HG03439 (cell line): Measurements from ENCODE around the gene MAGED4B.
"Not testable (repeated sequence)": the region's sequence is repeated elsewhere in the genome, so short reads cannot be mapped to it uniquely, and the experiment has no call there.

Experiments
- ATAC-seq: cut with Tn5 transposase; IDR thresholded peaks from one replicate; pipeline ENCODE4 v1.9.1; 2021; ENCODE audit warnings: mild to moderate bottlenecking, moderate library complexity; ENCODE audit not compliant: unreplicated experiment

The MAGED4B gene

GRCh38 chrX:52068666-52069640 lies at the start of gene MAGED4B:
Gene MAGED4B (minus strand): TSS chrX:52069183. CDS start chrX:52068172, 1,011 bp downstream.
- ATAC-seq, result not testable (repeated sequence)

- no peak for ATAC-seq
Measured at GRCh38 chrX:52118262-52118661, 49.3 kb upstream of the MAGED4B start.

GRCh38 chrX:52082578-52082977 lies 13.6 kb upstream of the MAGED4B start:
- ATAC-seq, result no peak

GRCh38 chrX:52078131-52078530 lies 9.1 kb upstream of the MAGED4B start:
- no peak for ATAC-seq

- not testable (repeated sequence) for ATAC-seq
Measured at GRCh38 chrX:52042288-52042687, 26.7 kb downstream of the MAGED4B start.

- no peak for ATAC-seq
Measured at GRCh38 chrX:52034211-52034610, 34.8 kb downstream of the MAGED4B start.

GRCh38 chrX:52031371-52031770 lies 37.6 kb downstream of the MAGED4B start:
- no peak for ATAC-seq

- ATAC-seq, result no peak
Measured at GRCh38 chrX:52015794-52016193, 53.2 kb downstream of the MAGED4B start.
